Type B pancreatic cell (in vitro differentiated cells): Measurements from ENCODE around the gene STARD6. TPM values are rescaled to one million over a fixed set of nuclear protein-coding genes. Genes with fewer than 3 reads are reported as not detected.

ENCODE experiments used
- DNase-seq: peaks from one replicate; pipeline ENCODE4 v3.0.0; 2021; ENCODE audit warnings: mixed read lengths; ENCODE audit not compliant: unreplicated experiment; ENCODE audit errors: extremely low spot score
- H3K27ac Mint-ChIP-seq: 2 replicates; pipeline ENCODE4 v1.8.0; 2021; ENCODE audit warnings: mild to moderate bottlenecking, mixed read lengths
- H3K27me3 Mint-ChIP-seq: 2 replicates; pipeline ENCODE4 v1.8.0; 2021; ENCODE audit warnings: mixed read lengths
- H3K36me3 Mint-ChIP-seq: 2 replicates; pipeline ENCODE4 v1.8.0; 2021; ENCODE audit warnings: mixed read lengths
- H3K4me1 Mint-ChIP-seq: one replicate; pipeline ENCODE4 v1.8.0; 2021; ENCODE audit warnings: mixed read lengths; ENCODE audit not compliant: unreplicated experiment
- H3K4me3 Mint-ChIP-seq: 2 replicates; pipeline ENCODE4 v1.8.0; 2021; ENCODE audit warnings: mild to moderate bottlenecking, mixed read lengths
- H3K9me3 Mint-ChIP-seq: 2 replicates; pipeline ENCODE4 v1.8.0; 2021; ENCODE audit warnings: mixed read lengths
- CTCF ChIP-seq: fragments of 200-600 bp; sonication (generic); conservative IDR thresholded peaks from 2 replicates; pipeline ENCODE4 v1.5.0; 2021; ENCODE audit warnings: antibody characterized with exemption, mild to moderate bottlenecking
- total RNA-seq: library from RNA; stranded (reverse); gene quantifications from 2 replicates; pipeline ENCODE4 v1.2.1, GENCODE V29; 2021; ENCODE audit warnings: low replicate concordance

The STARD6 gene
- total RNA-seq, 1 donor from 2014 or later = not detected

GRCh38 chr18:54382733-54383252, 25.1 kb upstream of the STARD6 start:
- no peak overlapping the region for H3K4me3 Mint-ChIP-seq
- TF ChIP-seq CTCF = no peak
- H3K27me3 Mint-ChIP-seq = no peaks in the 10 kb centered on the region
- no peak for DNase-seq
- peaks cover 5% of the 10 kb centered on the region for H3K36me3 Mint-ChIP-seq
- H3K4me1 Mint-ChIP-seq = no peaks in the 10 kb centered on the region
- no peaks in the 10 kb centered on the region for H3K9me3 Mint-ChIP-seq
- H3K27ac Mint-ChIP-seq = no peak overlapping the region

- DNase-seq = no peak
- no peak overlapping the region for H3K27ac Mint-ChIP-seq
Measured at GRCh38 chr18:54382076-54382475, 24.4 kb upstream of the STARD6 start.

GRCh38 chr18:54381640-54382039, 24.0 kb upstream of the STARD6 start:
- no peaks in the 10 kb centered on the region for H3K9me3 Mint-ChIP-seq
- TF ChIP-seq CTCF = no peak
- H3K4me3 Mint-ChIP-seq = no peak overlapping the region
- H3K27ac Mint-ChIP-seq = peak overlapping the region; percentile 11
- no peaks in the 10 kb centered on the region for H3K27me3 Mint-ChIP-seq
- no peaks in the 10 kb centered on the region for H3K4me1 Mint-ChIP-seq
- DNase-seq = no peak
- H3K36me3 Mint-ChIP-seq = peaks cover 5% of the 10 kb centered on the region

More at GRCh38 chr18:54382076-54382475, 24.4 kb upstream of the STARD6 start:
- TF ChIP-seq CTCF = no peak
- no peaks in the 10 kb centered on the region for H3K27me3 Mint-ChIP-seq
- no peaks in the 10 kb centered on the region for H3K4me1 Mint-ChIP-seq
- no peaks in the 10 kb centered on the region for H3K9me3 Mint-ChIP-seq
- H3K36me3 Mint-ChIP-seq = peaks cover 5% of the 10 kb centered on the region
- no peak overlapping the region for H3K4me3 Mint-ChIP-seq

- Mint-ChIP-seq H3K36me3 (peaks cover 3% of the 10 kb centered on the region), H3K27ac (no peak overlapping the region), H3K9me3 (no peaks in the 10 kb centered on the region), H3K27me3 (no peaks in the 10 kb centered on the region), H3K4me1 (no peaks in the 10 kb centered on the region), H3K4me3 (no peak overlapping the region)
- TF ChIP-seq CTCF = no peak
- DNase-seq = no peak
Measured at GRCh38 chr18:54378057-54378456, 20.4 kb upstream of the STARD6 start.

GRCh38 chr18:54360406-54360805, 2.7 kb upstream of the STARD6 start:
- DNase-seq = no peak
- H3K9me3 Mint-ChIP-seq = no peaks in the 10 kb centered on the region
- no peak overlapping the region for H3K27ac Mint-ChIP-seq
- peak overlapping the region; percentile 13 for H3K4me3 Mint-ChIP-seq
- H3K4me1 Mint-ChIP-seq = peaks cover 7% of the 10 kb centered on the region
- H3K36me3 Mint-ChIP-seq = peaks cover 14% of the 10 kb centered on the region
- TF ChIP-seq CTCF = no peak
- peaks cover 2% of the 10 kb centered on the region for H3K27me3 Mint-ChIP-seq

- no peak for DNase-seq
- H3K9me3 Mint-ChIP-seq = no peaks in the 10 kb centered on the region
- no peak overlapping the region for H3K27ac Mint-ChIP-seq
Measured at GRCh38 chr18:54359233-54359632, 1.6 kb upstream of the STARD6 start.

More at GRCh38 chr18:54359233-54359632, 1.6 kb upstream of the STARD6 start:
- H3K4me1 Mint-ChIP-seq = peaks cover 7% of the 10 kb centered on the region
- peak overlapping the region; percentile 99 for H3K4me3 Mint-ChIP-seq
- TF ChIP-seq CTCF = no peak
- peaks cover 14% of the 10 kb centered on the region for H3K36me3 Mint-ChIP-seq
- H3K27me3 Mint-ChIP-seq = peaks cover 2% of the 10 kb centered on the region
